T-helper 2 cell treated with Interferon-gamma antibody and Interleukin-4, amounts not matched to agents 5 μg/mL and 100 μg/mL, for 36 hours (primary cell): ENCODE data around the gene NEIL1.

Experiments used
- DNase-seq: peaks from one replicate; pipeline ENCODE4 v3.0.0; 2021; ENCODE audit warnings: low spot score
- H3K27ac Mint-ChIP-seq: one replicate; pipeline ENCODE4 v1.8.0; 2021; ENCODE audit warnings: mild to moderate bottlenecking, mixed read lengths
- H3K27me3 Mint-ChIP-seq: one replicate; pipeline ENCODE4 v1.8.0; 2021; ENCODE audit warnings: low read depth, mixed read lengths
- H3K36me3 Mint-ChIP-seq: one replicate; pipeline ENCODE4 v1.8.0; 2021; ENCODE audit warnings: low read depth, mixed read lengths
- H3K4me1 Mint-ChIP-seq: one replicate; pipeline ENCODE4 v1.8.0; 2021; ENCODE audit warnings: low read depth, mixed read lengths
- H3K4me3 Mint-ChIP-seq: one replicate; pipeline ENCODE4 v1.8.0; 2022; ENCODE audit warnings: mild to moderate bottlenecking, moderate library complexity, mixed read lengths
- H3K9me3 Mint-ChIP-seq: one replicate; pipeline ENCODE4 v1.8.0; 2021; ENCODE audit warnings: mixed read lengths

Gene NEIL1

GRCh38 chr15:75356517-75356916, 9.7 kb downstream of the NEIL1 start:
- Mint-ChIP-seq H3K9me3 (no peaks in the 10 kb centered on the region), H3K4me1 (no peaks in the 10 kb centered on the region), H3K27ac (no peak overlapping the region), H3K4me3 (no peak overlapping the region), H3K36me3 (peaks cover 6% of the 10 kb centered on the region), H3K27me3 (no peaks in the 10 kb centered on the region)
- DNase-seq, result no peak

GRCh38 chr15:75357976-75358673, 11.3 kb downstream of the NEIL1 start:
- no peak for DNase-seq
- no peak overlapping the region for H3K4me3 Mint-ChIP-seq
- no peaks in the 10 kb centered on the region for H3K27me3 Mint-ChIP-seq
- H3K9me3 Mint-ChIP-seq, result no peaks in the 10 kb centered on the region
- H3K4me1 Mint-ChIP-seq, result no peaks in the 10 kb centered on the region
- H3K27ac Mint-ChIP-seq, result no peak overlapping the region
- H3K36me3 Mint-ChIP-seq, result peaks cover 7% of the 10 kb centered on the region

GRCh38 chr15:75358771-75359536, 12.1 kb downstream of the NEIL1 start:
- H3K27ac Mint-ChIP-seq, result peak overlapping the region; percentile 15
- H3K36me3 Mint-ChIP-seq, result peaks cover 8% of the 10 kb centered on the region
- no peaks in the 10 kb centered on the region for H3K27me3 Mint-ChIP-seq
- no peaks in the 10 kb centered on the region for H3K4me1 Mint-ChIP-seq
- no peak for DNase-seq
- no peaks in the 10 kb centered on the region for H3K9me3 Mint-ChIP-seq
- no peak overlapping the region for H3K4me3 Mint-ChIP-seq

- Mint-ChIP-seq H3K27me3 (no peaks in the 10 kb centered on the region), H3K4me3 (no peak overlapping the region), H3K27ac (no peak overlapping the region), H3K9me3 (no peaks in the 10 kb centered on the region), H3K4me1 (no peaks in the 10 kb centered on the region), H3K36me3 (peaks cover 10% of the 10 kb centered on the region)
- DNase-seq, result no peak
Observed at GRCh38 chr15:75359537-75360250, 12.9 kb downstream of the NEIL1 start.

- no peaks in the 10 kb centered on the region for H3K4me1 Mint-ChIP-seq
- H3K9me3 Mint-ChIP-seq, result no peaks in the 10 kb centered on the region
- no peak overlapping the region for H3K4me3 Mint-ChIP-seq
- DNase-seq, result no peak
- H3K27me3 Mint-ChIP-seq, result no peaks in the 10 kb centered on the region
- H3K36me3 Mint-ChIP-seq, result peaks cover 11% of the 10 kb centered on the region
- H3K27ac Mint-ChIP-seq, result peak overlapping the region; percentile 65
Observed at GRCh38 chr15:75360391-75360790, 13.6 kb downstream of the NEIL1 start.

- Mint-ChIP-seq H3K4me3 (no peak overlapping the region), H3K27me3 (no peaks in the 10 kb centered on the region), H3K27ac (no peak overlapping the region), H3K4me1 (no peaks in the 10 kb centered on the region), H3K36me3 (peaks cover 11% of the 10 kb centered on the region), H3K9me3 (no peaks in the 10 kb centered on the region)
- no peak for DNase-seq
Observed at GRCh38 chr15:75360856-75361255, 14.0 kb downstream of the NEIL1 start.

- H3K36me3 Mint-ChIP-seq, result peaks cover 13% of the 10 kb centered on the region
- H3K27me3 Mint-ChIP-seq, result no peaks in the 10 kb centered on the region
- H3K27ac Mint-ChIP-seq, result peak overlapping the region; percentile 31
- H3K4me1 Mint-ChIP-seq, result no peaks in the 10 kb centered on the region
- H3K4me3 Mint-ChIP-seq, result no peak overlapping the region
- no peak for DNase-seq
- no peaks in the 10 kb centered on the region for H3K9me3 Mint-ChIP-seq
Observed at GRCh38 chr15:75361361-75361988, 14.6 kb downstream of the NEIL1 start.

GRCh38 chr15:75361989-75362641, 15.3 kb downstream of the NEIL1 start:
- Mint-ChIP-seq H3K9me3 (no peaks in the 10 kb centered on the region), H3K4me1 (no peaks in the 10 kb centered on the region), H3K4me3 (no peak overlapping the region), H3K27ac (no peak overlapping the region), H3K27me3 (no peaks in the 10 kb centered on the region), H3K36me3 (peaks cover 13% of the 10 kb centered on the region)
- no peak for DNase-seq

GRCh38 chr15:75362642-75363249, 15.9 kb downstream of the NEIL1 start:
- DNase-seq, result no peak
- Mint-ChIP-seq H3K9me3 (no peaks in the 10 kb centered on the region), H3K27ac (no peak overlapping the region), H3K4me1 (no peaks in the 10 kb centered on the region), H3K4me3 (no peak overlapping the region), H3K27me3 (no peaks in the 10 kb centered on the region), H3K36me3 (peaks cover 13% of the 10 kb centered on the region)

GRCh38 chr15:75363786-75364185, 16.9 kb downstream of the NEIL1 start:
- Mint-ChIP-seq H3K9me3 (no peaks in the 10 kb centered on the region), H3K27ac (no peak overlapping the region), H3K4me1 (peaks cover 3% of the 10 kb centered on the region), H3K4me3 (no peak overlapping the region), H3K36me3 (peaks cover 13% of the 10 kb centered on the region), H3K27me3 (no peaks in the 10 kb centered on the region)
- DNase-seq, result no peak

GRCh38 chr15:75364881-75365280, 18.0 kb downstream of the NEIL1 start:
- Mint-ChIP-seq H3K4me3 (no peak overlapping the region), H3K9me3 (no peaks in the 10 kb centered on the region), H3K27ac (no peak overlapping the region), H3K36me3 (peaks cover 16% of the 10 kb centered on the region), H3K27me3 (no peaks in the 10 kb centered on the region), H3K4me1 (peaks cover 13% of the 10 kb centered on the region)
- no peak for DNase-seq

GRCh38 chr15:75366163-75366562, 19.3 kb downstream of the NEIL1 start:
- DNase-seq, result no peak
- Mint-ChIP-seq H3K4me3 (no peak overlapping the region), H3K4me1 (peaks cover 14% of the 10 kb centered on the region), H3K9me3 (no peaks in the 10 kb centered on the region), H3K27ac (no peak overlapping the region), H3K36me3 (peaks cover 18% of the 10 kb centered on the region), H3K27me3 (no peaks in the 10 kb centered on the region)

GRCh38 chr15:75367006-75367405, 20.2 kb downstream of the NEIL1 start:
- Mint-ChIP-seq H3K9me3 (no peaks in the 10 kb centered on the region), H3K4me1 (peaks cover 14% of the 10 kb centered on the region), H3K27me3 (no peaks in the 10 kb centered on the region), H3K27ac (peak overlapping the region; percentile 20), H3K36me3 (peaks cover 21% of the 10 kb centered on the region), H3K4me3 (peak overlapping the region; percentile 18)
- no peak for DNase-seq
